ENCODE measurements around the gene CLN5.

DNA sequence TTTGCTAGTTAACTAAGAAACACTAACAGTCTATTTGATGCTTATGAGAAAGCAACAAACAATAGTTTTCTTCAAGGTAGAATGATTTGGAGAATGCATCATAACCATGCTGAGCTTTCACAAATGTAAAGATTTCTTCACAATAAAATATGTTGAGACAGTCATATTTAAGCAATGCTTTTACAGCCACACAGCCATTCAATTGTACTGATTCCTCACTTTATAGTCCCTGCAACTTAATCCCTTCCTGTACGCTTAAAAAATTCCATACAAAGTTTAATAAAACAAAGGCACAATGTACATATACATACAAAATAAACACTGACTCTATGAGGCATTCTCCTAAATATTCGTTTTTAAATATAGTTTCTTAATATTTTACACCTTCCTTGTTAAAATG lies 48.2 kb upstream of the CLN5 start:
- TF ChIP-seq, protein P1, sequence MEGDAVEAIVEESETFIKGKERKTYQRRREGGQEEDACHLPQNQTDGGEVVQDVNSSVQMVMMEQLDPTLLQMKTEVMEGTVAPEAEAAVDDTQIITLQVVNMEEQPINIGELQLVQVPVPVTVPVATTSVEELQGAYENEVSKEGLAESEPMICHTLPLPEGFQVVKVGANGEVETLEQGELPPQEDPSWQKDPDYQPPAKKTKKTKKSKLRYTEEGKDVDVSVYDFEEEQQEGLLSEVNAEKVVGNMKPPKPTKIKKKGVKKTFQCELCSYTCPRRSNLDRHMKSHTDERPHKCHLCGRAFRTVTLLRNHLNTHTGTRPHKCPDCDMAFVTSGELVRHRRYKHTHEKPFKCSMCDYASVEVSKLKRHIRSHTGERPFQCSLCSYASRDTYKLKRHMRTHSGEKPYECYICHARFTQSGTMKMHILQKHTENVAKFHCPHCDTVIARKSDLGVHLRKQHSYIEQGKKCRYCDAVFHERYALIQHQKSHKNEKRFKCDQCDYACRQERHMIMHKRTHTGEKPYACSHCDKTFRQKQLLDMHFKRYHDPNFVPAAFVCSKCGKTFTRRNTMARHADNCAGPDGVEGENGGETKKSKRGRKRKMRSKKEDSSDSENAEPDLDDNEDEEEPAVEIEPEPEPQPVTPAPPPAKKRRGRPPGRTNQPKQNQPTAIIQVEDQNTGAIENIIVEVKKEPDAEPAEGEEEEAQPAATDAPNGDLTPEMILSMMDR (IDR thresholded peaks at IDR 0.05; ENCODE audit: extremely low read depth in 1 of 2, insufficient read depth in 1 of 2, low read depth in 1 of 2, low read length in 2 of 2) = no peak
- TF ChIP-seq POLR2A (IDR thresholded peaks at IDR 0.05; ENCODE audit: low read depth, low read length) (no peak), POLR2AphosphoS5 (IDR thresholded peaks at IDR 0.05; ENCODE audit: insufficient read depth, low read depth, low read length) (no peak), EZH2 (IDR thresholded peaks at IDR 0.05; ENCODE audit: borderline replicate concordance, low read depth, low read length, severe bottlenecking) (no peak), JUN (IDR thresholded peaks at IDR 0.05; ENCODE audit: borderline replicate concordance, insufficient read depth, insufficient read length, low read depth) (no peak)
- TF ChIP-seq, protein P2, sequence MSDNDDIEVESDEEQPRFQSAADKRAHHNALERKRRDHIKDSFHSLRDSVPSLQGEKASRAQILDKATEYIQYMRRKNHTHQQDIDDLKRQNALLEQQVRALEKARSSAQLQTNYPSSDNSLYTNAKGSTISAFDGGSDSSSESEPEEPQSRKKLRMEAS (IDR thresholded peaks at IDR 0.05; ENCODE audit: insufficient read depth, insufficient read length) = no peak
